GM12878 (cell line): ENCODE results near the gene MAML3. TPM values are rescaled to one million over a fixed set of nuclear protein-coding genes. Genes with fewer than 3 reads are reported as not detected.

ENCODE experiments used
- ATAC-seq: fragments of 200-7000 bp; cut with Tn5 transposase; 3 replicates; pipeline ENCODE4 v1.9.1; 2020; ENCODE audit warnings: mild to moderate bottlenecking, moderate library complexity
- BruUV-seq: library from RNA; stranded (reverse); fragments of 400-500 nt; replicated peaks from 2 replicates; lab custom pipeline; 2021; lab: Mats Ljungman, UMichigan
- CTCF ChIA-PET: fragments of 300-600 bp; sonication (Branson Sonifier 250); formaldehyde crosslinking; extraction: SDS; loops from one replicate; lab custom pipeline; 2021; ENCODE audit warnings: inconsistent platforms; lab: Yijun Ruan, JAX
- POLR2A ChIA-PET: fragments of 350-600 bp; formaldehyde crosslinking; extraction: SDS; loops from one replicate; lab custom pipeline; 2021; ENCODE audit warnings: inconsistent platforms; lab: Charles Lee
- RAD21 ChIA-PET: fragments of 300-600 bp; sonication (Branson Sonifier 250); formaldehyde crosslinking; loops from one replicate; lab custom pipeline; 2023; ENCODE audit warnings: antibody characterized with exemption; ENCODE audit not compliant: unreplicated experiment; lab: Charles Lee
- SMC1A ChIA-PET: fragments of 300-600 bp; sonication (Branson Sonifier 250); formaldehyde crosslinking; loops from one replicate; lab custom pipeline; 2023; ENCODE audit not compliant: unreplicated experiment, uncharacterized antibody; lab: Charles Lee
- DNase-seq: peaks from one replicate; pipeline ENCODE4 v3.0.0-alpha.2; 2011; ENCODE audit warnings: low read depth, low spot score
- FAIRE-seq: peaks from 3 replicates; lab custom pipeline; 2011; peaks lifted over from hg19 to GRCh38; lab: Jason Lieb, UNC
- H2AFZ ChIP-seq: 2 replicates; pipeline ENCODE4 v1.6.0; 2011; ENCODE audit warnings: low read depth, low read length, control low read depth; ENCODE audit not compliant: control insufficient read depth
- H3K27ac ChIP-seq: 2 replicates; pipeline ENCODE4 v1.5.1; 2011; ENCODE audit warnings: control low read depth; ENCODE audit not compliant: control insufficient read depth, insufficient read depth
- H3K27me3 ChIP-seq, 2 experiments: replicated peaks in 1 of 2; 2 replicates each; pipeline versions ENCODE4 v1.6.0 to v1.6.1; 2011; ENCODE audit warnings: low read length in 1 of 2; ENCODE audit not compliant: control insufficient read depth in 2 of 2, insufficient read depth in 2 of 2
- H3K36me3 ChIP-seq, 2 experiments: 2 replicates each; pipeline ENCODE4 v1.5.1; 2011; ENCODE audit warnings: low read length in 1 of 2; ENCODE audit not compliant: control insufficient read depth in 2 of 2, insufficient read depth in 2 of 2
- H3K4me1 ChIP-seq: 2 replicates; pipeline ENCODE4 v1.6.1; 2011; ENCODE audit warnings: mild to moderate bottlenecking, low read length, moderate library complexity, mixed read lengths; ENCODE audit not compliant: control insufficient read depth, insufficient read depth
- H3K4me2 ChIP-seq: 2 replicates; pipeline ENCODE4 v1.6.0; 2011; ENCODE audit warnings: control low read depth; ENCODE audit not compliant: control insufficient read depth, insufficient read depth
- H3K4me3 ChIP-seq: fragments of 200-600 bp; sonication (generic); 2 replicates; pipeline ENCODE4 v1.5.1; 2016
- H3K79me2 ChIP-seq: 2 replicates; pipeline ENCODE4 v1.6.0; 2011; ENCODE audit warnings: low read length; ENCODE audit not compliant: control insufficient read depth, insufficient read depth
- H3K9ac ChIP-seq: 2 replicates; pipeline ENCODE4 v1.8.0; 2011; ENCODE audit warnings: low read length, control low read depth, mixed read lengths; ENCODE audit not compliant: control insufficient read depth, insufficient read depth
- H3K9me3 ChIP-seq: replicated peaks from 3 replicates; pipeline ENCODE4 v1.5.1; 2011; ENCODE audit warnings: mild to moderate bottlenecking, low read length; ENCODE audit not compliant: control insufficient read depth, insufficient read depth
- H4K20me1 ChIP-seq: 2 replicates; pipeline ENCODE4 v1.6.0; 2011; ENCODE audit not compliant: control insufficient read depth, insufficient read depth
- ASH2L ChIP-seq: fragments of 300-600, 200-600 bp; sonication (generic); IDR thresholded peaks from 2 replicates; pipeline ENCODE4 v1.6.1; 2017; ENCODE audit warnings: low read depth, mild to moderate bottlenecking, borderline replicate concordance
- HCFC1 ChIP-seq: fragments of 150-350 bp; IDR thresholded peaks from 2 replicates; pipeline ENCODE4 v1.6.1; 2014; ENCODE audit warnings: low read length
- SIX5 ChIP-seq: IDR thresholded peaks from 2 replicates; pipeline ENCODE4 v1.6.1; 2011; ENCODE audit warnings: mild to moderate bottlenecking, low read depth, low read length, moderate library complexity; ENCODE audit not compliant: severe bottlenecking
- SPI1 ChIP-seq: IDR thresholded peaks from 2 replicates; pipeline ENCODE4 v1.6.1; 2011; ENCODE audit warnings: low read depth, mild to moderate bottlenecking, low read length, moderate library complexity, borderline replicate concordance; ENCODE audit not compliant: insufficient read depth
- SUPT20H ChIP-seq: IDR thresholded peaks from 2 replicates; pipeline ENCODE4 v1.6.1; 2011; ENCODE audit warnings: low read depth, mild to moderate bottlenecking, low read length, moderate library complexity, borderline replicate concordance; ENCODE audit not compliant: control insufficient read depth
- ZBTB40 ChIP-seq: fragments of 450-650 bp; IDR thresholded peaks from 2 replicates; pipeline ENCODE4 v1.6.1; 2016; ENCODE audit warnings: mild to moderate bottlenecking, moderate library complexity, borderline replicate concordance
- ZNF207 ChIP-seq: fragments of 450-650 bp; IDR thresholded peaks from 2 replicates; pipeline ENCODE4 v1.6.1; 2014; ENCODE audit warnings: antibody characterized with exemption, mild to moderate bottlenecking, borderline replicate concordance
- WGBS: methylation state at CpG from one replicate; pipeline ENCODE4 v1.1.6; 2016; ENCODE audit warnings: low lambda C conversion rate; ENCODE audit not compliant: insufficient replicate concordance, insufficient coverage; ENCODE audit errors: missing lambda C conversion rate; 5-methylcytosine and 5-hydroxymethylcytosine counted together
- in situ Hi-C: fragments of 300-500 bp; cut with MboI; formaldehyde crosslinking; loops from 9 replicates; pipeline ENCODE4 v1.14.3; 2018; ENCODE audit warnings: mixed read lengths
- intact Hi-C: fragments of 100-400 bp; cut with micrococcal nuclease; formaldehyde crosslinking; loops from one replicate; pipeline ENCODE4 v1.14.2; 2022; ENCODE audit not compliant: unreplicated experiment
- polyA plus RNA-seq, 11 experiments: library from polyadenylated mRNA; depleted of rRNA in 4 of 11; unstranded in 6 of 11; stranded (reverse) in 5 of 11; fragments of >200 nt; fragmentation: Nextera tagmentation in 4 of 11; fragmentation: Illumina TruSeq in 1 of 11; extraction: Ambion mirVana in 4 of 11; extraction: Trizol in 1 of 11; gene quantifications; 1 replicate in 1 of 11; 2 replicates in 10 of 11; pipeline versions ENCODE4 v1.2.1 to v1.2.3, GENCODE V29; 2011 to 2016; ENCODE audit warnings: inconsistent platforms in 2 of 11, missing spikeins in 2 of 11, low read depth in 1 of 11
- total RNA-seq, 4 experiments: library from RNA; depleted of rRNA in 3 of 4; stranded (reverse); fragments of >200 nt in 3 of 4; fragmentation: Illumina TruSeq in 1 of 4; extraction: Trizol in 1 of 4; gene quantifications; 2 replicates each; pipeline versions ENCODE4 v1.2.1 to v1.2.3, GENCODE V29; 2013 to 2021

The MAML3 gene
- total and polyA plus RNA-seq, 10 of the 15 experiments (the other 5 are each of a cell fraction or from before 2014, with no cell fraction given), result under 0.01 to 0.53 (median 0.06) TPM; not detected in 2

GRCh38 chr4:140037353-140038030 lies 116.5 kb downstream of the MAML3 start:
- in situ Hi-C loops, result no loop called here

More at GRCh38 chr4:140037353-140038030, 116.5 kb downstream of the MAML3 start:
- Histone ChIP-seq H3K4me1 (no peaks in the 10 kb centered on the region), H3K27ac (no peak overlapping the region), H3K27me3 (peaks cover 0 to 2% of the 10 kb centered on the region in 2 experiments; a peak in 1 of 4 replicates), H3K36me3 (no peaks in the 10 kb centered on the region), H3K9me3 (no peaks in the 10 kb centered on the region), H3K4me3 (no peak overlapping the region), H3K4me2 (no peak overlapping the region), H4K20me1 (no peaks in the 10 kb centered on the region), H3K9ac (no peak overlapping the region), H3K79me2 (no peaks in the 10 kb centered on the region), H2AFZ (no peak overlapping the region)
- BruUV-seq, result no TSS peak
- WGBS, result 16% methylated on average over 6 of the region's 6 CpGs
- DNase-seq (no peak), ATAC-seq (no peak), FAIRE-seq (no peak)
- no peak for TF ChIP-seq HCFC1
- TF ChIP-seq SPI1, result no peak
- TF ChIP-seq SUPT20H, result no peak
- no peak for TF ChIP-seq SIX5
- no peak for TF ChIP-seq ASH2L
- no peak for TF ChIP-seq ZBTB40
- TF ChIP-seq ZNF207, result no peak
- SMC1A ChIA-PET, result no interaction called here
- CTCF ChIA-PET, result interaction anchor here (0.6 to 0.7 kb wide), 2 partner anchors 45 to 273 kb away, joined by 3 read pairs; no protein-coding TSS in a partner anchor
- POLR2A ChIA-PET, result no interaction called here
- intact Hi-C loops, result no loop called here
- RAD21 ChIA-PET, result no interaction called here
